ENCODE data around the gene KCNMA1. TPM values are rescaled to one million over a fixed set of nuclear protein-coding genes. Genes with fewer than 3 reads are reported as not detected.
"Not testable (repeated sequence)": the region's sequence is repeated elsewhere in the genome, so short reads cannot be mapped to it uniquely, and the experiment has no call there.

The KCNMA1 gene
- 2.0 TPM for total RNA-seq
- long read RNA-seq, partial matches to known transcripts, result 1 of 4 reads
- long read RNA-seq, other reads (novel, unspliced or antisense), result 1 of 4 reads

- peak; percentile 42 for DNase-seq
- intact Hi-C loops (cut with DNase I), result no loop called here
- ATAC-seq (ENCODE audit: poor library complexity), result peak; percentile 49
These were observed at the start of gene KCNMA1 for GRCh38 chr10:77637532-77638320. Gene KCNMA1, minus strand, starts transcription at chr10:77637808.

- DNase-seq (no peak), ATAC-seq (ENCODE audit: poor library complexity) (no peak)
- intact Hi-C loops (cut with DNase I), result no loop called here
These were observed 49.2 kb upstream of the KCNMA1 start for GRCh38 chr10:77686650-77687417.

DNA sequence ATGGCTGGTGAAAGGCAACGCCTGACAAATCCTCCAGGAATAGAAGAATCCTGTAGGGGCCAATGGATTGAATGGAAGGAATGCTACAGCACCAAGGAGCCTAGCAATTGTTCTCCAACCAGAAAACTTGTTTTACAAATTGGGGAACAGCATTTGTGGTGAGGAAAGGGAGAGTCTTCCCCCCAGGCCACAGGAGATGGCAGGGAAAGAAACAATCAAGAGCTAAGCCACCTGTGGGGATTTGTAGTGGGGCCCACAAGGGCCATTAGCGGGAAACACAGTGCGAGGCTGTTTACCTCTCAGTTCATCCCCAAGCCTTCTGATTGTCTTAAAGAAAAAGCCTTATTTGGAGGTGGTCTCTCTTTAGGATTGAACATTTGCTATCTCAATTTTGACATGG lies 48.5 kb upstream of the KCNMA1 start:
- DNase-seq (no peak), ATAC-seq (ENCODE audit: poor library complexity) (no peak)
- intact Hi-C loops (cut with DNase I), result no loop called here

GRCh38 chr10:77685432-77685831 lies 47.8 kb upstream of the KCNMA1 start:
- ATAC-seq (ENCODE audit: poor library complexity), result no peak
- intact Hi-C loops (cut with DNase I), result no loop called here

GRCh38 chr10:77683088-77683432 lies 45.5 kb upstream of the KCNMA1 start:
- ATAC-seq (ENCODE audit: poor library complexity); intact Hi-C loops (cut with DNase I); DNase-seq: not testable (repeated sequence)

More at GRCh38 chr10:77685432-77685831, 47.8 kb upstream of the KCNMA1 start:
- DNase-seq, result no peak

- intact Hi-C loops (cut with DNase I), result no loop called here
- ATAC-seq (ENCODE audit: poor library complexity) (no peak), DNase-seq (no peak)
These were observed 44.9 kb upstream of the KCNMA1 start for GRCh38 chr10:77682393-77683087.

GRCh38 chr10:77681839-77682238 lies 44.2 kb upstream of the KCNMA1 start:
- intact Hi-C loops (cut with DNase I), result no loop called here
- ATAC-seq (ENCODE audit: poor library complexity) (no peak), DNase-seq (no peak)

GRCh38 chr10:77680811-77681210 lies 43.2 kb upstream of the KCNMA1 start:
- ATAC-seq (ENCODE audit: poor library complexity) (no peak), DNase-seq (no peak)
- intact Hi-C loops (cut with DNase I), result no loop called here

DNA sequence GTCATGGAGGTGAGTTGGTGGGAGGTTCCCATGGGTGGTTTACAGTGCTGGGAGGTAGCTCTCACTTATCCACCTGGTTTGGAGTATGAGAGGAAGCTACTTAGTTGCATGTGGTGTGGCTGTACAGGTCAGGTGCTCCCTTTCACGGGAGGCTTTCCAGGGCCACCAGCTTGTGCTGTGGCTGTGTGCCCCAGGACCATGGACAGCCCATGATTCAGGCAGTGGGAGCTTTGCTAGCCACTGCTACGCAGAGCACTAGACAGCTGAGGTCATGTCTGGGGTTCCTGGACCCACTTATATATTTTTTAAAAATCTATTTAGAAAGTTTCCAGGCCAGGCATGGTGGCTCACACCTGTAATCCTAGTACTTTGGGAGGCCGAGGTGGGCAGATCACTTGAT lies 42.5 kb upstream of the KCNMA1 start:
- intact Hi-C loops (cut with DNase I), result no loop called here
- ATAC-seq (ENCODE audit: poor library complexity) (no peak), DNase-seq (no peak)

DNA sequence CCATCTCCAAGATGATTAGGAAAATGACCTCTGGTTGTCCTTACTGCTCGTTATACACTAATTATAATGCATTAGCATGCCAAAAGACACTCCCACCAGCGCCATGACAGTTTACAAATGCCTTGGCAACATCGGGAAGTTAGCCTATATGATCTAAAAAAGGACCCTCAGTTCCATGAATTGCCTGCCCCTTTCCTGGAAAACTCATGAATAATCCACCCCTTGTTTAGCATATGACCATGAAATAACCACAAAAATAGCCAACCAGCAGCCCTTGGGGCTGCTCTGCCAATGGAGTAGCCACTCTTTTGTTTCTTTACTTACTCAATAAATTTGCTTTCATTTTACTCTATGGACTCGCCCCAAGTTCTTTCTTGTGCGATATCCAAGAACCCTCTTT lies 41.6 kb upstream of the KCNMA1 start:
- intact Hi-C loops (cut with DNase I), result no loop called here
- ATAC-seq (ENCODE audit: poor library complexity) (no peak), DNase-seq (no peak)

DNA sequence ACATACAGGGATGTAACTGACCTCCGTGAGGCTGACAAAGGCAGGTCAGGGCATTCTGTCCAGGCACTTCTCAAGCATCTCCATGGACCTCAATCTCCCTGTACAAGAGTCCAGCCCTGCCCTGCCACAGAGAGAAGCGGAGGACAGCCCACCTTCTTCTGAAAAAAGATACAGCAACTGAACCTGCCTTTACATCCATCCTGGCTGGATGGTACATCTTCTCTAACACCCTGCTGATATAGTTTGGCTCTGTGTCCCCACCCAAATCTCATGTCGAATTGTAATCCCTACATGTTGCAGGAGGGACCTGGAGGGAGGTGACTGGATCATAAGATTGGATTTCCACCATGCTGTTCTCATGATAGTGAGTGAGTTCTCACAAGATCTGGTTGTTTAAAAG lies 40.5 kb upstream of the KCNMA1 start:
- intact Hi-C loops (cut with DNase I), result no loop called here
- no peak for DNase-seq
- no peak for ATAC-seq (ENCODE audit: poor library complexity)

- ATAC-seq (ENCODE audit: poor library complexity) (no peak), DNase-seq (no peak)
These were observed 37.7 kb upstream of the KCNMA1 start for GRCh38 chr10:77675347-77675746.

GRCh38 chr10:77673515-77674140 lies 36.0 kb upstream of the KCNMA1 start:
- ATAC-seq (ENCODE audit: poor library complexity), result no peak
- intact Hi-C loops (cut with DNase I), result no loop called here
- DNase-seq, result no peak

More at GRCh38 chr10:77675347-77675746, 37.7 kb upstream of the KCNMA1 start:
- intact Hi-C loops (cut with DNase I), result no loop called here

DNA sequence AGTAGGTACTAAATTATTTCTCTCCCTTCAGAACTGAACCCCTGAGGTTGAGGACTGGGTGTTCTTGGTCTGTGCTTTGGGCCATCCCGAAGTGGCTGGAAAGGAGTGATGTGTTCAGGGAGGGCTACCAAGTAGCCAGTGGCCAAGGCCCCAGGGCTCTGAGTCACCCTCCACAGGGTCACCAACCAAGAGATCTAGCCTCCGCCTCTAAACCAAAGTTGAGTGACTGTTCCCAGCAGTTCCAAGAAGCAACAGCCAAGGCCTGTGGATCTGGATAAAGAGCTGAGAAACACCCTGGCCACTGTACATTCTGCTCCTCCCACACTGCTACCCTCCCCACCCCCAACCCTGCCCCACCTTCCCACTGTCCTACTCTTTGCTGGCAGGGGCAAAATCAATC lies 35.5 kb upstream of the KCNMA1 start:
- intact Hi-C loops (cut with DNase I), result no loop called here
- DNase-seq, result no peak
- no peak for ATAC-seq (ENCODE audit: poor library complexity)

DNA sequence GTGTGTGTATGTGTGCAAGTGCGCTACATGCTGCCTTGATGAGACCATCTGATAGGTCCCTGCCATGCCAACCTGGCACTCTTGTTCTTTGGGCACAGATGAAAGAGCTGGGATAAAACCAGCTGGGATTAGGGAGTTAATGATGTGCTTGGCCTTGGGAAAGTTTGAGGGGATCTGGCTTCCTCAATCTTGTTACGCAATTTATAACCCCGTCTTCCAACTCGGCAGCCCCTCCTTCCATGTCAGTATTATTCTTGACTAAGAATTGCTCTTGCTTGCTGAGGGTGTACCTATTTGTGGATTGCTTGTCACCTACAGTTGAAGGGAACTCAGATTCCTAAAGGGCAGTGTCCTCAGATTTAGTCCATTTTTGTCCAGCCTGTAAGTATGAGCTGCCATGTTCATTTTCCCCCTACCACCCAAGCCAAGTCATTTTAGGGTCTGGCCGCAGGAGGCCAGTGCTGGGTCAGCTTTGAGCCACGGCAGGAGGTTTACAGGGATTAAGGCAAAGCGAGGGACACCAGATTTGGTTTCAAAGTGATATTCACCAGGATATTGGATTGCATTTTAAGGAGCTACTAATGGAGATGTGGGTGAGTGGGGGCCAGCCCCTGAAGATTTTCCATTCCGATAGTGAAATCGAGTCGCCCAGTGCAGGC lies 34.1 kb upstream of the KCNMA1 start:
- intact Hi-C loops (cut with DNase I), result no loop called here
- ATAC-seq (ENCODE audit: poor library complexity) (no peak), DNase-seq (no peak)

GRCh38 chr10:77670817-77671443 lies 33.3 kb upstream of the KCNMA1 start:
- ATAC-seq (ENCODE audit: poor library complexity) (no peak), DNase-seq (no peak)
- intact Hi-C loops (cut with DNase I), result no loop called here

GRCh38 chr10:77669892-77670291 lies 32.3 kb upstream of the KCNMA1 start:
- DNase-seq, result no peak
- ATAC-seq (ENCODE audit: poor library complexity), result no peak
- intact Hi-C loops (cut with DNase I), result no loop called here
